Left lobe of liver (tissue), 2 donors: Measurements from ENCODE around the gene COL9A3. TPM values are rescaled to one million over a fixed set of nuclear protein-coding genes. Genes with fewer than 3 reads are reported as not detected.
A peak's percentile ranks its signal among the peaks of the same experiment; 100 is the strongest.

Source experiments
- ATAC-seq: fragments of 200-7000 bp; cut with Tn5 transposase; one replicate; pipeline ENCODE4 v1.9.1; 2020; ENCODE audit warnings: mild to moderate bottlenecking, moderate library complexity
- DNase-seq: peaks from one replicate; pipeline ENCODE4 v3.0.0-alpha.2; 2020; ENCODE audit warnings: low spot score
- total RNA-seq: library from RNA; stranded (reverse); gene quantifications from one replicate; pipeline ENCODE4 v1.2.1, GENCODE V29; 2021
- donor health status: DM: no; HTN: no; CAD: no; lungs with moderate emphysema.
- donor health status: DM: no; HTN: yes; CAD: no.

COL9A3 gene
- total RNA-seq, 1 donor from 2014 or later, result 4.0 TPM

DNA sequence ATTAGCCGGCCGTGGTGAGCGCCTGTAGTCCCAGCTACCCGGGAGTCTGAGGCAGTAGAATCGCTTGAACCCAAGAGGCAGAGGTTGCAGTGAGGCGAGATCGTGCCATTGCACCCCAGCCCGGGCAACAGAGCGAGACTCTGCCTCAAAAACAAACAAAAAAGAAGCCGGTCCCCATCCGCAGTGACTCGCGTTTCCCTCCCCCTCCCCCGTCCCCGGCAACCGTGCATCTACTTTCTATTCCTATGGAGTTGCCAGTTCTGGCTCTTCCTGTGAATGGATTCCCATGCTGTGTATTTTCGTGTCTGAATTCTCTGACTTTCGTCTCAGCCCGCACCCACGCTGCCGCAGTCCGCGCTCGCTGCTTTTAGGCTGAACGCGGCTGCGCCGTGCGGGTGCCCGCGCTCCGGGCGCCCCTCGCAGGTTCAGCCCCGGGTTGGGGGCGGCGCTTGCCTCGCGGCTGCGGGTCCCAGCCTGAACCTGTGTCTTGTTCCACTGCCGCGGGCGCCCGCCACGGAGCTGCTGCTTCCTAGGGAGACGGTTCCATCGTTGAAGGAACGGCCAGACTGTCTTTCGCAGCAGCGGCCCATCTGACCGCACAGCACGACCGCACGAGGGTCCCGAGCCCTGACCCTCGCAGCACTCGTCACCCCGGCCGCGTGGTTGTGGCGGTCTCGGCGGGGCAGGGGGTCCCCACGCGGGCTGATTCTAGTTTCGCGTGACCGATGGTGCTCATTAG lies 21.7 kb upstream of the COL9A3 start:
- DNase-seq, result peak; percentile 66
- ATAC-seq, result no peak

DNA sequence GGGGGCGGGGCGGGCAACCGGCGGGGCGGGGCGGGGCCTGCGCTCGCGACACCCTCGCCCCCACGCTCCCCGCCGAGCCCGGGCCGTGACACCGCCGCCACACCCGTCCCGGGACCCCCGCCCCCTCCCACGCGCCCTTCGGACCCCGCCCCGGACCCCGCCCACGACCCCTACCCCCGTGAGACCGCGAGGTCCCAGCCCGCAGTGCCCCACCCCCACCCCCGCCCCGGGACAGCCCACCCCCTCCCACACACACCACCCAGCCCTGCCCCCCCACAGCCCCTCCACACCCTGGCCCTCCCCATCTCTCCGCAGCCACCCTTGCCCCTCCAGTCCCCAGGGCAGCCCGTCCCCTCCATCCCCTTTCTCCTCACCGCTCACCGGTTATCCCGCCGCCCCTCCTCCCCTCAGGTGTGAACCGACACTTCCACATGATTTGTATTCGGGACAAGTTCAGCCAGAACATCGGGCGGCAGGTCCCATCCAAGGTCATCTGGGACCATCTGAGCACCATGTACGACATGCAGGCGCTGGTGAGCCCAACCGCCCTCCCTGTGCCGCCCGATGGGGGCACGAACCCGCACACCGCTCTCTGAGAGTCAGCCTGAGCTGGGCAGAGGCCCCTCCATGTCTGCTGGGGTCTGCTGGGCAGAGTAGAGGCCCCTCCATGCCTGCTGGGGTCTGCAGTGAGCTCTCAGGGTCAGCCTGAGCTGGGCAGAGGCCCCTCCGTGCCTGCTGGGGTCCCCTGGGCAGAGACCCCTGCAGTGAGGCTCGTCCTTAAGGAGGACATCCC lies 20.0 kb upstream of the COL9A3 start:
- ATAC-seq, result no peak
- no peak for DNase-seq

DNA sequence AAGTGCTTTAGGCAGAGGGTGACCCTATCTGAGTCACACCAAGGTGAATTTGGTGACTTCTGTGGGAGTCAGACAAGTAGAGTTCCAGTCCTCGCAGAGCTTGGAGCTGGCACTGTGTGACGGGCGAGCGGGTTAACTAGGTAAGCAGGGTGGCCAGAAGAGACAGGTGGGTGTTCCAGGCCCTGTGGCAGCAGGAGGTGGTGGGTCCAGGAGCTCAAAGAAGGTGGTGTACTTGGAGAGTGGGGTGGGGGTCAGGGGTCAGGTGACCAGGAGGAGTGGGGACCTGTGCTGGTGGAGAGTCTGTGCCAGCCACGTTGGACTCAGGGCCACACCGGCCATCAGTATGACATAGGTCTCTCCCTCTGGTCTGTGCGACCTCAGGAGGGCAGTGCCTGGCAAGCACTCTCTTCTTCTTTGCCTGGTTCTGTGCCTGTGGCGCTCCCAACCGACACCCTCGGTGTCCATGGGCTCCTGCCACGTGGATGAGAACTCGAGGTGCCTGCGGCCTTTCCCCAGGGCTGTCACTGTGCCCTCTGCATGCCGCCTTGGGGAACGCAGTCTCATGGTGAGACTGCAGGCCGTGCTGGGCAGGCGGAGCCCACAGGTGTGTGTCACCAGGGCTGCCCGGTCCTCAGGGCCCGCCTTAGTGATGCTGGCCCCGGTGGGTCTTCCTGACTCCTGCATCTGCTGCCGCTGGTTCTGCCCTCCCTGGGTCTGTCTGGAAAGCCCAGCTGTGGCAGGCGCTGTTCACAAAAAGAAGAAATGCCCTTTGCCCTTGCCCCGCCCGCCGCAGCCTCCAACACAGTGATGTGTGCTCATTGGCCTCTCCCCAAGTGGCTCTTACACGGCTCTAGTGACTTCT lies 18.9 kb upstream of the COL9A3 start:
- DNase-seq (peak; percentile 84), ATAC-seq (peak; percentile 38)

GRCh38 chr20:62799036-62799435 lies 17.8 kb upstream of the COL9A3 start:
- no peak for DNase-seq
- ATAC-seq, result no peak

- DNase-seq (no peak), ATAC-seq (no peak)
Measured at GRCh38 chr20:62799459-62799858, 17.4 kb upstream of the COL9A3 start.

DNA sequence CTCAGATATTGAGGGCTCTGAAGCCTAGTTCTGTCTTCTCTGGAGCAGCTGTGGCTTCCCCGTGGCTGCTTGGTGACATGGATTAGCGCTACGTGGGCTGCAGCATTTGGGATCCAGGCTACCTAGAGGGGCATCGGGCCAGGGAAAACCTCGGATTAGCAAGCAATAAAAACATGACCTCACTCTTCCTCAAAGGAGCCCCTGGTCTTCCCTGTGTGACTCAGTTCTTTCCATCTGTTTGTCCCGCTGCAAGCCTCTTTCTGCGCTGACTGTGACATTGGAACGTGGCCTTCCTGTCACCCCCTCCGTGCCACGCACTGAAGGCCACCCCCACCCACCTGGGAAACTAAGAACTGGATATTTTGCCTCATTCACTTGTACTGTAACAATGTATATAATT lies 17.0 kb upstream of the COL9A3 start:
- DNase-seq (no peak), ATAC-seq (no peak)

DNA sequence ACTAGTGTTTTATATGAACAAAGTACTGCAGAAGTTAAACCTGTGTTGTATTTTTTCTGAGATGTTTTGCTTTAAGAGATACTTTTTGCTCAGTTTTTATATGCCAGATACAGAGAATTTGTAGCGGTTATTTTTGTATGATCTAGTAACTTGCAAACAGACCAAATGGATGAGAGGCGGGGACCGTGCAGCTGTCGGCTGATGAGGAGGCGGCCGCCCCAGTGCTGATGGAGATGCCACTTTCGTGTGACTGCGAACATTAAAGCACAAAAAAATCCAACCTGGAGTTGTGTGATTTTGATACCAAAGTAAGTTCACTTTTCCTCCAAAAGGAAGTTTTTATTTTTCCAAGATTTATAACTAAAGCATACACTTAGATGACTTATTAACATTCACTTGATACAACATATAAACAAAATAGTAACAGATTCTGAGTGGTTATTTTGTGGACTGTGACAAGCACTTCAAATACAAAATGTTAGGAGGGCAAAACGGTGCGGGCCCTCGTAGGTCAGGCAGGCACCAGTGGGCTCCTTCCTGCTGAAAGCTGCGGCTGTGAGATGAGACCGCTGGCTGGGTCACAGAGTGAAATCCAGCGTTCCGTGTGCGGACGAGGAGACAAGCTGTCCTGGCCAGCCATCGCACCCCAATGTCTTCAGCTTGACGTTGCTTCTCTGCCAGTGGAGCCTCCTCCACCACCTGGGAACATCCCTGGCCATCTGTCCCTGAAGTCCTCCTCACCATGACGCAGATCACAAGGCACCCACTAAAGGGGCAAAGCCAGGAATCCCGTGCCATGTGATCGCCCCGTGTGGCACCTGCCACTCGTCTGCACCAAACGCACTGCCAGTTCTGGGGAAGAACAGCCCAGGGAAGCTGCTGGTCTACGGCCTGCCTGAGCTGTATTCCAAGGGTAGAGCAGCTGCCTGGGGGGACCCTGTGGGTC lies 16.3 kb upstream of the COL9A3 start:
- ATAC-seq, result no peak
- DNase-seq, result no peak

DNA sequence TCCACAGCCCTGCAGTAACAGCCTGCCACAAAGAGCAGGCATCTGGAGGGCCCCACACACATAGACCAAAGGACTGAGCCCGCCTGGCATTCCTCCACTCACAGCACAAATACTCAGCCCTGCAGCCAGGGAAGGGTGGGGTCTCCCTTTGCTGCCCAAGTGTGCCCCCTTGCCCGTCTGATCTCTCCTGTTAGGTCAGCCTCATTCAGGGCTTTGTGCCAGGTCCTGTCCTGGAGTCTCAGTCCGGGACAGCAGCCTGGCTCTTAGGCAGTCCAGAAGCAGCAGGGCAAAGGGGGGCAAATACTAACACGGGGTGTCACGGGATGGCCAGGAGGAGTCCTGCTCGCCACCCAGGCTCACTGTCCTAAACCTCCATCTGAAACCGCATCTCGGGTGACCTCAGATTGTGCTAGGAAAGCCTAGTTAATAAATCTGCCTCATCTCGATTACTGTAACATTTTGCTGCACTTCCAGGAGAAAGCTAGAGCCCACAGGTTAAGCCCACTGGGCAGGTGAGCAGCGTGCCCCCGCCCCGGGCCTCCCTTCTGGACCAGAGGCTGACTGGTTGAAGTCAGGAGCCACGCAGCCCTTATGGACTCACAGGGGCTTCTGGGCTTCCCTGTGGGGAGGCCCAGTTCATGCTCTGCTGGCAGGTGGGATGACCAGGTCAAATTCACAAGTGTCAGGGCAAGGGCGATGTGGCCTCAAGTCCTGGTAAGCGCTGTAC lies 15.4 kb upstream of the COL9A3 start:
- DNase-seq (no peak), ATAC-seq (no peak)

GRCh38 chr20:62802026-62802712 lies 14.7 kb upstream of the COL9A3 start:
- DNase-seq, result no peak
- no peak for ATAC-seq

DNA sequence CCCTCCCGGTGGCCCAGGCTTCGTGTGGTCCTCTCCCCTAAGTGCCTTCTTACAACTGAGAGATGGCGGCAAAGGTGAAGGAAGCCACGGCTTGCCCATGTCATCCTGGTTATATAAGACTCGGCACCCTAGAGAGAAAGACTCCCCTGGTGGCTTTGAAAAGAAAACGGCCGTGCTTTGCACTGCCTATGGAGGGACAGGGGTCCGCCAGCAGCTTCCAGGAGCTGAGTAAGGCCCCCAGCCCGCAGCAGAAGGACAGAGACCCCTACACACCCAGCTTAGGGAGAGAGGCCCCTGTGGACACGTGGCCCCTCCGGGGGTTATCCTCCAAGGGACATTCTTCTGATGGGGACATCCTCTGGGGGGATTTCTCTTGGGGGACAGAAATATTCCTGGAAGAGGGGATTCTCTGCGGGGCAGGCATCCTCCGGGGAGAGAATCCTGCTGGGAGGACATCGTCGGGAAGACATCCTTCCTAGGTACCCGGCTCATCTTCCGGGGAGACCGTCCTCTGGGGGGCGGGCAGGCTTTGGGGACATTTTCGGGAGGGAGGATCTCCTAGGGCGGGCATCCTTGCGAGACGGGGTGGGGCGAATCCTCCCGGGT lies 12.7 kb upstream of the COL9A3 start:
- DNase-seq, result no peak
- no peak for ATAC-seq

GRCh38 chr20:62804627-62805154 lies 12.2 kb upstream of the COL9A3 start, which contains the start of gene OGFR:
Gene OGFR, plus strand, starts transcription at chr20:62804835. Its CDS starts 25 bp downstream, at chr20:62804860.
- DNase-seq (peak; percentile 77), ATAC-seq (peak; percentile 46)

GRCh38 chr20:62805155-62805710 lies 11.6 kb upstream of the COL9A3 start:
- DNase-seq (no peak), ATAC-seq (peak; percentile 7)

DNA sequence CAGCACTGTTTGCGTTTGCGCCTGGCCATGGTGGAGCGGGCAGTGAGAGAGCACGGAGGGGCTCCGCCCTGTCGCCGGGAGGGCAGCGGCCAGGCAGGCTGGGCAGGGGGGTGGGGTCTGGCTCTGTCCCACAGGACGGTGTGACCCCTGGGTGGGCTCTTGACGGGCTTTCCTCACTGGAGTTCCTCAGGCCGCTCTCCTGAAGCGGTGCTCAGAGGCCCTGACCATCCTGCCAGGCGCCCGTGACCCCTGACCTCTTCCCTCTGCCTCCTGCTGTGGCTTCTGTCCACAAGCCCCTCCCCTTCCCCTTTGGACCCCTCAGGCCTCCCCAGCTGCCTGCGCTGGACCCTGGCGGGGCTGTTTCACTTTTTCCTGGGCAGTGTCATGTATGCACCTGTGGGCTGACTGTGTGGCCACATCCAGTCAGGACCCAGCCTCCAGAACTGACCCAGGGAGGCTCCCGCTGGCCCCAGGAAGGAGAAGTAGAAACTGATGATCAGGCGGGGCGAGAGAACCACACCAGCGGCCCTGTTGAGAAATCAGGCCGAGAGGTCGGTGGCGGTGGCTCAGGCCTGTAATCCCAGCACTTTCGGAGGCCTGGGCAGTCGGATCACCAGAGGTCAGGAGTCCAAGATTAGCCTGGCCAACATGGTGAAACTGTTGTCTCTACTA lies 11.0 kb upstream of the COL9A3 start:
- ATAC-seq (peak; percentile 74), DNase-seq (peak; percentile 91)

DNA sequence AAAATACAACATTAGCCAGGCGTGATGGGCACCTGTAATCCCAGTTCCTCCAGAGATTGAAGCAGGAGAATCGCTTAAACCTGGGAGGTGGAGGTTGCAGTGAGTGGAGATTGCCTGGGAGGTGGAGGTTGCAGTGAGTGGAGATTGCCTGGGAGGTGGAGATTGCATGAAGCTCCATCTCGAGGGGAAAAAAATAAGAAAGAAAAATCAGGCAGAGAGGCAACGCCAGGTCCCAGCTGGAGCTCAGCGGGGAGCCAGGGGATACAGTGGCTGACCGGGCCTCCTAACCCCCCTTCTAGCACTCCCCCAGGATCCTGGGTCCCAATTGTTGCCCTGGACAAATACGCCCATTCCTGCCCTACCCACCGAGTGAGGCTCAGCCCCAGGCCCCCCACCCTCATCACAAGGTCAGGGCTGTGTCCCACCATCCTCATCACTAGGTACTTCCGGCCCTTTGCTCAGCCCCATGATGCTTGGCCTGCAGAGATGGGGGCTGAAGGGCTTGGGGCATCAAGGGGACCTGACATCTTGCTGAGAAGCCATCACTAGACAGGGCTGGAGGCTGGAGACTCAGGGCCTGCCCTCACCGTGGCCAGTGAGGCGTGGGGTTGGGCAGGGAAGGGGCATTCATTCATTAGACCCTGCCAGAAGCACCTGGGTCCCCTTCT lies 10.3 kb upstream of the COL9A3 start:
- DNase-seq (no peak), ATAC-seq (no peak)

DNA sequence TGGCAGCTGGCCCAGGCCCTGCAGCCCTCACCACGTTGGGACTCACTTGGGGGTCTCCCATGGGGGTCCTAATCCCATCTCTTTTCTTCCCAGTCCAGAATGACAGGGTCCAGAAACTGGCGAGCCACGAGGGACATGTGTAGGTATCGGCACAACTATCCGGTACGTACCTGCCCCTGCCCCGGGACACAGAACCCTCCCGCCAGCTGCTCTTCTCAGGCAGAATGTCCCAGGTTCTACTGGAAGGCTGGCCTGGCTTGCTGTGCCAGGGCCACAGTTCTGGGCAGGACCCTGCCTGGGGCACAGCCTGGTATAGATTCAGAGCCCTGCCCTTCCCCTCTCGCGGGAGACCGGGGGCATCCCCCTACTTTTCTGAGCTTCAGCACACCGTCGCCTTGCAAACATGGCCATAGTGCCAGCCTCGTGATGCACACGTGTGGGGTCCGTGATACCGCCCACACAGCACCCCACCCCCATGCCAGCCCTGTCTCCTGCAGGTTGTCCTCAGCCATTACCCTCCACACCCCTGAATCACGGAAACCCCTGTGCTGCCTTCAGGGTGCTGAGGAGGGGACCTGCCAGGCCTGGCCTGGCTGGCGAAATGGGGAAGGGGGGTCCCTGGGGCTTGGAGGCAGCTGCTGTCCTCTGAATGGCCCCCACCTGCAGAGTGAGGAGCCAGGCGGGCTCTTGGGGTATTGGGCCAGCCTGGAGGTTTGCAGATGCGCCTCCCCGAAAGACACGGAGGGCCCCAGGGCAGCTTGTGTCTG lies 9.2 kb upstream of the COL9A3 start:
- ATAC-seq, result no peak
- DNase-seq, result no peak
